ENCODE data around the gene FLYWCH2.

The FLYWCH2 gene

GRCh38 chr16:2867987-2868789, 14.8 kb upstream of the FLYWCH2 start (continued):
- TF ChIP-seq SP7 (tag by site-specific recombination; IDR thresholded peaks at IDR 0.05) (peak; percentile 85), ZNF518A (tag by site-specific recombination; conservative IDR thresholded peaks at IDR 0.05; ENCODE audit: low read depth) (peak; percentile 97), ZNF521 (tag by site-specific recombination; IDR thresholded peaks at IDR 0.05) (no peak), ZNF223 (tag by site-specific recombination; IDR thresholded peaks at IDR 0.05) (no peak), ZNF514 (tag by site-specific recombination; IDR thresholded peaks at IDR 0.05) (no peak), ZNF791 (tag by site-specific recombination; IDR thresholded peaks at IDR 0.05) (no peak), ZNF837 (tag by site-specific recombination; IDR thresholded peaks at IDR 0.05) (no peak), ZNF449 (tag by site-specific recombination; IDR thresholded peaks at IDR 0.05) (no peak), ZFP69B (tag by site-specific recombination; IDR thresholded peaks at IDR 0.05) (peak; percentile 55; the same call in 1 of the 2 replicates), ZNF398 (tag by site-specific recombination; IDR thresholded peaks at IDR 0.05) (0 out of 2 replicates have a peak, but pooled peaks have one; percentile 21)
- TF ChIP-seq, protein P1, sequence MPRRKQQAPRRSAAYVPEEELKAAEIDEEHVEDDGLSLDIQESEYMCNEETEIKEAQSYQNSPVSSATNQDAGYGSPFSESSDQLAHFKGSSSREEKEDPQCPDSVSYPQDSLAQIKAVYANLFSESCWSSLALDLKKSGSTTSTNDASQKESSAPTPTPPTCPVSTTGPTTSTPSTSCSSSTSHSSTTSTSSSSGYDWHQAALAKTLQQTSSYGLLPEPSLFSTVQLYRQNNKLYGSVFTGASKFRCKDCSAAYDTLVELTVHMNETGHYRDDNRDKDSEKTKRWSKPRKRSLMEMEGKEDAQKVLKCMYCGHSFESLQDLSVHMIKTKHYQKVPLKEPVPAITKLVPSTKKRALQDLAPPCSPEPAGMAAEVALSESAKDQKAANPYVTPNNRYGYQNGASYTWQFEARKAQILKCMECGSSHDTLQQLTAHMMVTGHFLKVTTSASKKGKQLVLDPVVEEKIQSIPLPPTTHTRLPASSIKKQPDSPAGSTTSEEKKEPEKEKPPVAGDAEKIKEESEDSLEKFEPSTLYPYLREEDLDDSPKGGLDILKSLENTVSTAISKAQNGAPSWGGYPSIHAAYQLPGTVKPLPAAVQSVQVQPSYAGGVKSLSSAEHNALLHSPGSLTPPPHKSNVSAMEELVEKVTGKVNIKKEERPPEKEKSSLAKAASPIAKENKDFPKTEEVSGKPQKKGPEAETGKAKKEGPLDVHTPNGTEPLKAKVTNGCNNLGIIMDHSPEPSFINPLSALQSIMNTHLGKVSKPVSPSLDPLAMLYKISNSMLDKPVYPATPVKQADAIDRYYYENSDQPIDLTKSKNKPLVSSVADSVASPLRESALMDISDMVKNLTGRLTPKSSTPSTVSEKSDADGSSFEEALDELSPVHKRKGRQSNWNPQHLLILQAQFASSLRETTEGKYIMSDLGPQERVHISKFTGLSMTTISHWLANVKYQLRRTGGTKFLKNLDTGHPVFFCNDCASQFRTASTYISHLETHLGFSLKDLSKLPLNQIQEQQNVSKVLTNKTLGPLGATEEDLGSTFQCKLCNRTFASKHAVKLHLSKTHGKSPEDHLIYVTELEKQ (tag by site-specific recombination; IDR thresholded peaks at IDR 0.05; ENCODE audit: borderline replicate concordance), result no peak
- TF ChIP-seq, protein P2, sequence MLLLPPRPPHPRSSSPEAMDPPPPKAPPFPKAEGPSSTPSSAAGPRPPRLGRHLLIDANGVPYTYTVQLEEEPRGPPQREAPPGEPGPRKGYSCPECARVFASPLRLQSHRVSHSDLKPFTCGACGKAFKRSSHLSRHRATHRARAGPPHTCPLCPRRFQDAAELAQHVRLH (tag by site-specific recombination; IDR thresholded peaks at IDR 0.05), result 0 out of 2 replicates have a peak, but pooled peaks have one; percentile 34
- TF ChIP-seq, protein P3, sequence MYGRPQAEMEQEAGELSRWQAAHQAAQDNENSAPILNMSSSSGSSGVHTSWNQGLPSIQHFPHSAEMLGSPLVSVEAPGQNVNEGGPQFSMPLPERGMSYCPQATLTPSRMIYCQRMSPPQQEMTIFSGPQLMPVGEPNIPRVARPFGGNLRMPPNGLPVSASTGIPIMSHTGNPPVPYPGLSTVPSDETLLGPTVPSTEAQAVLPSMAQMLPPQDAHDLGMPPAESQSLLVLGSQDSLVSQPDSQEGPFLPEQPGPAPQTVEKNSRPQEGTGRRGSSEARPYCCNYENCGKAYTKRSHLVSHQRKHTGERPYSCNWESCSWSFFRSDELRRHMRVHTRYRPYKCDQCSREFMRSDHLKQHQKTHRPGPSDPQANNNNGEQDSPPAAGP (tag by site-specific recombination; IDR thresholded peaks at IDR 0.05), result peak; percentile 82
- TF ChIP-seq, protein P4, sequence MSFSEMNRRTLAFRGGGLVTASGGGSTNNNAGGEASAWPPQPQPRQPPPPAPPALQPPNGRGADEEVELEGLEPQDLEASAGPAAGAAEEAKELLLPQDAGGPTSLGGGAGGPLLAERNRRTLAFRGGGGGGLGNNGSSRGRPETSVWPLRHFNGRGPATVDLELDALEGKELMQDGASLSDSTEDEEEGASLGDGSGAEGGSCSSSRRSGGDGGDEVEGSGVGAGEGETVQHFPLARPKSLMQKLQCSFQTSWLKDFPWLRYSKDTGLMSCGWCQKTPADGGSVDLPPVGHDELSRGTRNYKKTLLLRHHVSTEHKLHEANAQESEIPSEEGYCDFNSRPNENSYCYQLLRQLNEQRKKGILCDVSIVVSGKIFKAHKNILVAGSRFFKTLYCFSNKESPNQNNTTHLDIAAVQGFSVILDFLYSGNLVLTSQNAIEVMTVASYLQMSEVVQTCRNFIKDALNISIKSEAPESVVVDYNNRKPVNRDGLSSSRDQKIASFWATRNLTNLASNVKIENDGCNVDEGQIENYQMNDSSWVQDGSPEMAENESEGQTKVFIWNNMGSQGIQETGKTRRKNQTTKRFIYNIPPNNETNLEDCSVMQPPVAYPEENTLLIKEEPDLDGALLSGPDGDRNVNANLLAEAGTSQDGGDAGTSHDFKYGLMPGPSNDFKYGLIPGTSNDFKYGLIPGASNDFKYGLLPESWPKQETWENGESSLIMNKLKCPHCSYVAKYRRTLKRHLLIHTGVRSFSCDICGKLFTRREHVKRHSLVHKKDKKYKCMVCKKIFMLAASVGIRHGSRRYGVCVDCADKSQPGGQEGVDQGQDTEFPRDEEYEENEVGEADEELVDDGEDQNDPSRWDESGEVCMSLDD (tag by site-specific recombination; IDR thresholded peaks at IDR 0.05), result peak; percentile 41; the same call in 1 of the 2 replicates
- TF ChIP-seq, protein P5, sequence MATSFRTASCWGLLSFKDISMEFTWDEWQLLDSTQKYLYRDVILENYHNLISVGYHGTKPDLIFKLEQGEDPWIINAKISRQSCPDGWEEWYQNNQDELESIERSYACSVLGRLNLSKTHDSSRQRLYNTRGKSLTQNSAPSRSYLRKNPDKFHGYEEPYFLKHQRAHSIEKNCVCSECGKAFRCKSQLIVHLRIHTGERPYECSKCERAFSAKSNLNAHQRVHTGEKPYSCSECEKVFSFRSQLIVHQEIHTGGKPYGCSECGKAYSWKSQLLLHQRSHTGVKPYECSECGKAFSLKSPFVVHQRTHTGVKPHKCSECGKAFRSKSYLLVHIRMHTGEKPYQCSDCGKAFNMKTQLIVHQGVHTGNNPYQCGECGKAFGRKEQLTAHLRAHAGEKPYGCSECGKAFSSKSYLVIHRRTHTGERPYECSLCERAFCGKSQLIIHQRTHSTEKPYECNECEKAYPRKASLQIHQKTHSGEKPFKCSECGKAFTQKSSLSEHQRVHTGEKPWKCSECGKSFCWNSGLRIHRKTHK (tag by site-specific recombination; IDR thresholded peaks at IDR 0.05), result no peak
- TF ChIP-seq, protein P6, sequence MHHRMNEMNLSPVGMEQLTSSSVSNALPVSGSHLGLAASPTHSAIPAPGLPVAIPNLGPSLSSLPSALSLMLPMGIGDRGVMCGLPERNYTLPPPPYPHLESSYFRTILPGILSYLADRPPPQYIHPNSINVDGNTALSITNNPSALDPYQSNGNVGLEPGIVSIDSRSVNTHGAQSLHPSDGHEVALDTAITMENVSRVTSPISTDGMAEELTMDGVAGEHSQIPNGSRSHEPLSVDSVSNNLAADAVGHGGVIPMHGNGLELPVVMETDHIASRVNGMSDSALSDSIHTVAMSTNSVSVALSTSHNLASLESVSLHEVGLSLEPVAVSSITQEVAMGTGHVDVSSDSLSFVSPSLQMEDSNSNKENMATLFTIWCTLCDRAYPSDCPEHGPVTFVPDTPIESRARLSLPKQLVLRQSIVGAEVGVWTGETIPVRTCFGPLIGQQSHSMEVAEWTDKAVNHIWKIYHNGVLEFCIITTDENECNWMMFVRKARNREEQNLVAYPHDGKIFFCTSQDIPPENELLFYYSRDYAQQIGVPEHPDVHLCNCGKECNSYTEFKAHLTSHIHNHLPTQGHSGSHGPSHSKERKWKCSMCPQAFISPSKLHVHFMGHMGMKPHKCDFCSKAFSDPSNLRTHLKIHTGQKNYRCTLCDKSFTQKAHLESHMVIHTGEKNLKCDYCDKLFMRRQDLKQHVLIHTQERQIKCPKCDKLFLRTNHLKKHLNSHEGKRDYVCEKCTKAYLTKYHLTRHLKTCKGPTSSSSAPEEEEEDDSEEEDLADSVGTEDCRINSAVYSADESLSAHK (tag by site-specific recombination; IDR thresholded peaks at IDR 0.05), result peak; percentile 51; the same call in 1 of the 2 replicates

Data from HEK293 (cell line).